GM12891 (cell line): ENCODE data around the gene PRKN.
A peak's percentile ranks its signal among the peaks of the same experiment; 100 is the strongest.

Experiments
- POLR2A ChIP-seq: IDR thresholded peaks from 2 replicates; pipeline ENCODE4 v1.6.1; 2011; ENCODE audit warnings: low read depth, low read length, control low read depth
- POLR2AphosphoS5 ChIP-seq: IDR thresholded peaks from 2 replicates; pipeline ENCODE4 v1.6.1; 2011; ENCODE audit warnings: low read depth, low read length, control low read depth
- POU2F2 ChIP-seq: IDR thresholded peaks from 2 replicates; pipeline ENCODE4 v1.6.1; 2011; ENCODE audit warnings: low read depth, mild to moderate bottlenecking, control low read depth, low read length, moderate library complexity
- SPI1 ChIP-seq: IDR thresholded peaks from 2 replicates; pipeline ENCODE4 v1.6.1; 2011; ENCODE audit warnings: low read depth, low read length, control low read depth

- no peak for TF ChIP-seq POLR2A
- TF ChIP-seq POLR2AphosphoS5: no peak
- no peak for TF ChIP-seq POU2F2
- peak; percentile 41; the same call in 1 of the 2 replicates for TF ChIP-seq SPI1
Observed at GRCh38 chr6:162620073-162620472, 107.5 kb downstream of the PRKN start.
